Activated B cell treated with CpG ODN at 0.5 μM for 24 hours (primary cell): ENCODE measurements around the gene DHRSX. TPM values are rescaled to one million over a fixed set of nuclear protein-coding genes. Genes with fewer than 3 reads are reported as not detected.
"Not testable (repeated sequence)": the region's sequence is repeated elsewhere in the genome, so short reads cannot be mapped to it uniquely, and the experiment has no call there.

ENCODE experiments used
- ATAC-seq: fragments of 200-7000 bp; cut with Tn5 transposase; one replicate; pipeline ENCODE4 v1.10.0; 2021; ENCODE audit warnings: low read depth, mild to moderate bottlenecking, moderate library complexity
- CTCF ChIA-PET: fragments of 350-600 bp; sonication (Branson Sonifier 250); formaldehyde crosslinking; loops from one replicate; lab custom pipeline; 2021; ENCODE audit warnings: antibody characterized with exemption; lab: Charles Lee
- POLR2A ChIA-PET: fragments of 350-600 bp; sonication (Branson Sonifier 250); formaldehyde crosslinking; loops from one replicate; lab custom pipeline; 2021; ENCODE audit warnings: antibody characterized with exemption; lab: Charles Lee
- DNase-seq: peaks from one replicate; pipeline ENCODE4 v3.0.0; 2022
- H3K27ac Mint-ChIP-seq: one replicate; pipeline ENCODE4 v1.8.0; 2020; ENCODE audit warnings: mixed read lengths
- H3K27me3 Mint-ChIP-seq: one replicate; pipeline ENCODE4 v1.8.0; 2021; ENCODE audit warnings: mixed read lengths
- H3K36me3 Mint-ChIP-seq: one replicate; pipeline ENCODE4 v1.8.0; 2021; ENCODE audit warnings: low read depth, mixed read lengths
- H3K4me1 Mint-ChIP-seq: one replicate; pipeline ENCODE4 v1.8.0; 2021; ENCODE audit warnings: mixed read lengths
- H3K4me3 Mint-ChIP-seq: one replicate; pipeline ENCODE4 v1.8.0; 2020; ENCODE audit warnings: mild to moderate bottlenecking, mixed read lengths
- H3K9me3 Mint-ChIP-seq: one replicate; pipeline ENCODE4 v1.8.0; 2020; ENCODE audit warnings: mixed read lengths
- CTCF ChIP-seq: fragments of 200-600 bp; IDR thresholded peaks from one replicate; pipeline ENCODE4 v1.8.0; 2022; ENCODE audit warnings: antibody characterized with exemption, mild to moderate bottlenecking
- intact Hi-C: fragments of 100-400 bp; cut with micrococcal nuclease; formaldehyde crosslinking; loops from one replicate; pipeline ENCODE4 v1.15.1; 2024
- total RNA-seq: library from RNA; stranded (reverse); gene quantifications from 2 replicates; pipeline ENCODE4 v1.2.3, GENCODE V29; 2022

DHRSX gene
- total RNA-seq, 1 donor from 2014 or later, result 28.3 TPM

DNA sequence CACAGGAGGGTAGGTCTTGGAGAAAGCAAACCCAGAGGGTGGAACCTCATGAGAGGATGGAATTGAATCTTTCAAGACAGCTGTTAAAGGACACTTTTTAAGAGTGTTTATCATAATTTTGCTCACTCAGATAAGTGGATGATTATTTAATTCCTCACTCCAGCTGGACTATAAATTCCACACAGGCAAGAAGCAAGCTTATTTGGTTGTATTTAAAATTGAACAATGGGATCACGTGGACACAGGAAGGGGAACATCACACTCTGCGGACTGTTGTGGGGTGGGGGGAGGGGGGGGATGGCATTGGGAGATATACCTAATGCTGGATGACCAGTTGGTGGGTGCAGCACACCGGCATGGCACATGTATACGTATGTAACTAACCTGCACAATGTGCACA lies 116.3 kb downstream of the DHRSX start:
- Mint-ChIP-seq H3K27me3 (no peaks in the 10 kb centered on the region), H3K27ac (no peak overlapping the region), H3K9me3 (no peaks in the 10 kb centered on the region), H3K4me1 (no peaks in the 10 kb centered on the region), H3K36me3 (peaks cover 14% of the 10 kb centered on the region), H3K4me3 (no peak overlapping the region)
- DNase-seq, result no peak
- intact Hi-C loops, result no loop called here
- ChIA-PET CTCF (no interaction called here), POLR2A (no interaction called here)
- no peak for ATAC-seq
- TF ChIP-seq CTCF, result no peak

- H3K27me3 Mint-ChIP-seq, result no peaks in the 10 kb centered on the region
- no peak overlapping the region for H3K27ac Mint-ChIP-seq
- H3K36me3 Mint-ChIP-seq, result peaks cover 6% of the 10 kb centered on the region
- DNase-seq (no peak), ATAC-seq (no peak)
- ChIA-PET CTCF (no interaction called here), POLR2A (no interaction called here)
- H3K9me3 Mint-ChIP-seq, result no peaks in the 10 kb centered on the region
- no peaks in the 10 kb centered on the region for H3K4me1 Mint-ChIP-seq
- intact Hi-C loops, result no loop called here
- no peak for TF ChIP-seq CTCF
- H3K4me3 Mint-ChIP-seq, result no peak overlapping the region
These were observed 117.0 kb downstream of the DHRSX start for GRCh38 chrX:2383735-2384134.

DNA sequence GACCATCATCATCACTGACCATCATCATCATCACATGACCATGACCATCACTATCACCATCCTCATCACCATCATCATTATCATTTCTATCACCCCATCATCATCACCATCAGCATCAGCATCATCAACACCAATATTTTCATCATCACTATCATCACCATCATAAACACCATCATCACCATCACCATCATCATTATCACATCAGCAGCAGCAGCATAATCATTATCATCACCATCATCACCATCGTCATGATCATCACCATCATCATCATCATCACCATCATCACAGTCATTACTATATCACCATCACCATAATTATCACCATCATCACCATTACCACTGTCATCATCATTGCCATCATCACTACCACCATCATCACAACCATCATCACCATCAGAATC lies 117.6 kb downstream of the DHRSX start:
- no peaks in the 10 kb centered on the region for H3K4me1 Mint-ChIP-seq
- H3K36me3 Mint-ChIP-seq, result peaks cover 2% of the 10 kb centered on the region
- H3K27me3 Mint-ChIP-seq, result no peaks in the 10 kb centered on the region
- ChIA-PET POLR2A (no interaction called here), CTCF (no interaction called here)
- TF ChIP-seq CTCF, result no peak
- intact Hi-C loops, result no loop called here
- ATAC-seq (no peak), DNase-seq (no peak)
- H3K9me3 Mint-ChIP-seq, result no peaks in the 10 kb centered on the region
- H3K27ac Mint-ChIP-seq, result no peak overlapping the region
- H3K4me3 Mint-ChIP-seq, result no peak overlapping the region

DNA sequence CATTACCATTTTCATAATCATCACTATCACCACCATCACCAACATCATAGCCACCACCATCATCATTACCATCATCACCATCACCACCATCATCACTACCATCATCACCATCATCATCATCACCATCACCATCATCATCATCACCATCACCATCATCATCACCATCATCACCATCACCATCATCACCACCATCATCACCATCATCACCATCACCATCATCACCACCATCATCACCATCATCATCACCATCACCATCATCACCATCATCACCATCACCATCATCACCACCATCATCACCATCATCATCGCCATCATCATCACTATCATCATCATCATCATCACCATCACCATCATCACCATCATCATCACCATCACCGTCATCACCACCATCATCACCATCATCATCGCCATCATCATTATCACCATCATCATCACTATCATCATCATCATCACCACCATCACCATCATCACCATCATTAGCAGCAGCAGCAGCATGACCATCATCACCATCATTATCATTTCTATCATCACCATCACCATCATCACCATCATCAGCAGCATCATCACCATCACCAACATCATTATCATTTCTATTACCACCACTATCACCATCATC lies 118.2 kb downstream of the DHRSX start:
- H3K4me3 Mint-ChIP-seq, H3K4me1 Mint-ChIP-seq, H3K9me3 Mint-ChIP-seq, H3K27me3 Mint-ChIP-seq, CTCF ChIA-PET, ATAC-seq, POLR2A ChIA-PET, intact Hi-C loops, H3K36me3 Mint-ChIP-seq, DNase-seq, H3K27ac Mint-ChIP-seq: not testable (repeated sequence)

GRCh38 chrX:2376166-2376565 lies 124.6 kb downstream of the DHRSX start:
- no peak for ATAC-seq
- Mint-ChIP-seq H3K9me3 (no peaks in the 10 kb centered on the region), H3K27ac (no peak overlapping the region), H3K4me3 (no peak overlapping the region), H3K36me3 (peaks cover 32% of the 10 kb centered on the region), H3K27me3 (no peaks in the 10 kb centered on the region), H3K4me1 (peaks cover 6% of the 10 kb centered on the region)
- TF ChIP-seq CTCF, result no peak
- POLR2A ChIA-PET, result no interaction called here
- no peak for DNase-seq
- intact Hi-C loops, result no loop called here
- CTCF ChIA-PET, result no interaction called here

- peaks cover 6% of the 10 kb centered on the region for H3K4me1 Mint-ChIP-seq
- H3K27me3 Mint-ChIP-seq, result no peaks in the 10 kb centered on the region
- no peak overlapping the region for H3K27ac Mint-ChIP-seq
- no peaks in the 10 kb centered on the region for H3K9me3 Mint-ChIP-seq
- H3K36me3 Mint-ChIP-seq, result peaks cover 42% of the 10 kb centered on the region
- ChIA-PET POLR2A (no interaction called here), CTCF (no interaction called here)
- intact Hi-C loops, result no loop called here
- no peak for TF ChIP-seq CTCF
- H3K4me3 Mint-ChIP-seq, result no peak overlapping the region
- DNase-seq (no peak), ATAC-seq (no peak)
These were observed 126.7 kb downstream of the DHRSX start for GRCh38 chrX:2374086-2374485.
